ENCODE measurements around the gene CERK. TPM values are rescaled to one million over a fixed set of nuclear protein-coding genes. Genes with fewer than 3 reads are reported as not detected.

CERK gene
- total and polyA plus RNA-seq, 2 donors = 46.2 to 47.1 TPM

GRCh38 chr22:46721501-46722085 lies 16.5 kb downstream of the CERK start:
- no peak for DNase-seq (ENCODE audit: low read depth in 6 of 9, low spot score in 9 of 9)
- Histone ChIP-seq H3K27ac (ENCODE audit: low read depth in 1 of 2, low read length in 1 of 2) (no peak overlapping the region), H3K36me3 (ENCODE audit: control insufficient read depth in 2 of 2, insufficient read depth in 2 of 2, low read length in 1 of 2) (peaks cover 74 to 81% of the 10 kb centered on the region in 2 donors), H3K27me3 (ENCODE audit: control insufficient read depth in 2 of 2, insufficient read depth in 1 of 2, low read length in 1 of 2) (no peaks in the 10 kb centered on the region), H3K4me3 (ENCODE audit: low read length in 2 of 2) (no peak overlapping the region), H3K9me3 (ENCODE audit: control insufficient read depth in 2 of 2, insufficient read depth in 1 of 2, low read length in 1 of 2) (no peaks in the 10 kb centered on the region), H3K4me1 (ENCODE audit: control insufficient read depth in 2 of 2, insufficient read depth in 2 of 2, low read length in 2 of 2) (peaks cover 0 to 8% of the 10 kb centered on the region in 2 donors)
- 90% methylated on average over 16 of the region's 16 CpGs for WGBS

GRCh38 chr22:46719921-46720320 lies 18.1 kb downstream of the CERK start:
- WGBS = 97% methylated on average over 11 of the region's 11 CpGs
- no peak for DNase-seq (ENCODE audit: low read depth in 6 of 9, low spot score in 9 of 9)
- H3K36me3 ChIP-seq (ENCODE audit: control insufficient read depth in 2 of 2, insufficient read depth in 2 of 2, low read length in 1 of 2) = peaks cover 76 to 78% of the 10 kb centered on the region in 2 donors
- H3K4me1 ChIP-seq (ENCODE audit: control insufficient read depth in 2 of 2, insufficient read depth in 2 of 2, low read length in 2 of 2) = peaks cover 0 to 8% of the 10 kb centered on the region in 2 donors
- no peaks in the 10 kb centered on the region for H3K27me3 ChIP-seq (ENCODE audit: control insufficient read depth in 2 of 2, insufficient read depth in 1 of 2, low read length in 1 of 2)
- no peak overlapping the region for H3K27ac ChIP-seq (ENCODE audit: low read depth in 1 of 2, low read length in 1 of 2)
- no peaks in the 10 kb centered on the region for H3K9me3 ChIP-seq (ENCODE audit: control insufficient read depth in 2 of 2, insufficient read depth in 1 of 2, low read length in 1 of 2)
- H3K4me3 ChIP-seq (ENCODE audit: low read length in 2 of 2) = no peak overlapping the region

- no peaks in the 10 kb centered on the region for H3K9me3 ChIP-seq (ENCODE audit: control insufficient read depth in 2 of 2, insufficient read depth in 1 of 2, low read length in 1 of 2)
- DNase-seq (ENCODE audit: low read depth in 6 of 9, low spot score in 9 of 9) = no peak
- H3K27me3 ChIP-seq (ENCODE audit: control insufficient read depth in 2 of 2, insufficient read depth in 1 of 2, low read length in 1 of 2) = no peaks in the 10 kb centered on the region
- 95% methylated on average over 4 of the region's 4 CpGs for WGBS
- H3K27ac ChIP-seq (ENCODE audit: low read depth in 1 of 2, low read length in 1 of 2) = no peak overlapping the region
- H3K36me3 ChIP-seq (ENCODE audit: control insufficient read depth in 2 of 2, insufficient read depth in 2 of 2, low read length in 1 of 2) = peaks cover 77 to 82% of the 10 kb centered on the region in 2 donors
- no peak overlapping the region for H3K4me3 ChIP-seq (ENCODE audit: low read length in 2 of 2)
- no peaks in the 10 kb centered on the region for H3K4me1 ChIP-seq (ENCODE audit: control insufficient read depth in 2 of 2, insufficient read depth in 2 of 2, low read length in 2 of 2)
Observed at GRCh38 chr22:46714550-46714949, 23.5 kb downstream of the CERK start.

- Histone ChIP-seq H3K36me3 (ENCODE audit: control insufficient read depth in 2 of 2, insufficient read depth in 2 of 2, low read length in 1 of 2) (peaks cover 77 to 84% of the 10 kb centered on the region in 2 donors), H3K27me3 (ENCODE audit: control insufficient read depth in 2 of 2, insufficient read depth in 1 of 2, low read length in 1 of 2) (no peaks in the 10 kb centered on the region), H3K4me3 (ENCODE audit: low read length in 2 of 2) (no peak overlapping the region), H3K4me1 (ENCODE audit: control insufficient read depth in 2 of 2, insufficient read depth in 2 of 2, low read length in 2 of 2) (no peaks in the 10 kb centered on the region), H3K9me3 (ENCODE audit: control insufficient read depth in 2 of 2, insufficient read depth in 1 of 2, low read length in 1 of 2) (no peaks in the 10 kb centered on the region), H3K27ac (ENCODE audit: low read depth in 1 of 2, low read length in 1 of 2) (no peak overlapping the region)
- DNase-seq (ENCODE audit: low read depth in 6 of 9, low spot score in 9 of 9) = no peak
- 98% methylated on average over 8 of the region's 8 CpGs for WGBS
Observed at GRCh38 chr22:46712288-46712687, 25.8 kb downstream of the CERK start.

DNA sequence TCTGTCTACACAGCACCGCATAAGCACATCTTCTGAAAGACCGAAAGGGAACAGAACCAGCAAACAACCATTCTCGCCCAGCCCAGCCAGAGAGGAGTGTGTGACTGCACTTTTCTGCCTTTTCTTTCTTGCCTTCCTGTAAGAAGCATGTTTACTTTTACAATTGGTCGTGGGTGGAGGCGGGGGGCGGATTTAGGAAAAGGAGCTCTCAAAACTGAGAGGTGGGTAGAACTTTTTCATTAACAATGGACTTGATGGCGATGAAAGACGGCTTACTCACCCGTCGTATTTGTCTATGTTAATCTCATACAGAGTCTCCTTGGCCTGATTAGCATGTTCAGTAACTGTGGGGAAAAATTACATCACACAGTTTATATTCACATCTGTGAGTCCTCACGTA lies 27.2 kb downstream of the CERK start:
- 98% methylated on average over 11 of the region's 11 CpGs for WGBS
- Histone ChIP-seq H3K27me3 (ENCODE audit: control insufficient read depth in 2 of 2, insufficient read depth in 1 of 2, low read length in 1 of 2) (no peaks in the 10 kb centered on the region), H3K4me3 (ENCODE audit: low read length in 2 of 2) (no peak overlapping the region), H3K27ac (ENCODE audit: low read depth in 1 of 2, low read length in 1 of 2) (no peak overlapping the region), H3K9me3 (ENCODE audit: control insufficient read depth in 2 of 2, insufficient read depth in 1 of 2, low read length in 1 of 2) (no peaks in the 10 kb centered on the region), H3K36me3 (ENCODE audit: control insufficient read depth in 2 of 2, insufficient read depth in 2 of 2, low read length in 1 of 2) (peaks cover 77 to 85% of the 10 kb centered on the region in 2 donors), H3K4me1 (ENCODE audit: control insufficient read depth in 2 of 2, insufficient read depth in 2 of 2, low read length in 2 of 2) (no peaks in the 10 kb centered on the region)
- no peak for DNase-seq (ENCODE audit: low read depth in 6 of 9, low spot score in 9 of 9)

- 96% methylated on average over 17 of the region's 17 CpGs for WGBS
- Histone ChIP-seq H3K4me3 (ENCODE audit: low read length in 2 of 2) (no peak overlapping the region), H3K27me3 (ENCODE audit: control insufficient read depth in 2 of 2, insufficient read depth in 1 of 2, low read length in 1 of 2) (no peaks in the 10 kb centered on the region), H3K36me3 (ENCODE audit: control insufficient read depth in 2 of 2, insufficient read depth in 2 of 2, low read length in 1 of 2) (peaks cover 81 to 86% of the 10 kb centered on the region in 2 donors), H3K9me3 (ENCODE audit: control insufficient read depth in 2 of 2, insufficient read depth in 1 of 2, low read length in 1 of 2) (no peaks in the 10 kb centered on the region), H3K27ac (ENCODE audit: low read depth in 1 of 2, low read length in 1 of 2) (no peak overlapping the region), H3K4me1 (ENCODE audit: control insufficient read depth in 2 of 2, insufficient read depth in 2 of 2, low read length in 2 of 2) (no peaks in the 10 kb centered on the region)
- DNase-seq (ENCODE audit: low read depth in 6 of 9, low spot score in 9 of 9) = no peak
Observed at GRCh38 chr22:46708766-46709330, 29.2 kb downstream of the CERK start.

- H3K9me3 ChIP-seq (ENCODE audit: control insufficient read depth in 2 of 2, insufficient read depth in 1 of 2, low read length in 1 of 2) = no peaks in the 10 kb centered on the region
- no peak overlapping the region for H3K27ac ChIP-seq (ENCODE audit: low read depth in 1 of 2, low read length in 1 of 2)
- 97% methylated on average over 32 of the region's 32 CpGs for WGBS
- H3K36me3 ChIP-seq (ENCODE audit: control insufficient read depth in 2 of 2, insufficient read depth in 2 of 2, low read length in 1 of 2) = peaks cover 84 to 87% of the 10 kb centered on the region in 2 donors
- H3K4me1 ChIP-seq (ENCODE audit: control insufficient read depth in 2 of 2, insufficient read depth in 2 of 2, low read length in 2 of 2) = no peaks in the 10 kb centered on the region
- H3K4me3 ChIP-seq (ENCODE audit: low read length in 2 of 2) = no peak overlapping the region
- no peaks in the 10 kb centered on the region for H3K27me3 ChIP-seq (ENCODE audit: control insufficient read depth in 2 of 2, insufficient read depth in 1 of 2, low read length in 1 of 2)
- DNase-seq (ENCODE audit: low read depth in 6 of 9, low spot score in 9 of 9) = no peak
Observed at GRCh38 chr22:46707827-46708570, 30.1 kb downstream of the CERK start.

DNA sequence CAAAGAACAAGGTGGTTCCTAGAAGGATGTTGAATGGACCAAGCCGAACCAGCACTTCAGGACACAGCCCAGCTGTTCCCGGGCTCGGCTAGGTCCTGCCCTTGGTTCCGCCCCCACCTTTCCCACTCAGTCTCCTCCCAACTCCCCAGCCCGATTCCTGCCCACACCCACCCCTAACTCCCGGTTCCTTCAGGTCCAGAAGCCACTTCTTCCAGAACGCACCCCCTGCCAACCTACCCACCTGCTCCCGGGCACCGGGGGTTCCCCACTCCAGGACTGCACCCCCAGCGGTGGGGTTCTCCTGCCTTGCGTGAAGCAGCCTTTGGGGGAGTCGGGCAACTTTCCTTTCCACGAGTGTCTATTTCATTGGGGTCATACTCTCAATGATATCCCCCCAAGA lies 30.7 kb downstream of the CERK start:
- H3K9me3 ChIP-seq (ENCODE audit: control insufficient read depth in 2 of 2, insufficient read depth in 1 of 2, low read length in 1 of 2) = no peaks in the 10 kb centered on the region
- no peaks in the 10 kb centered on the region for H3K4me1 ChIP-seq (ENCODE audit: control insufficient read depth in 2 of 2, insufficient read depth in 2 of 2, low read length in 2 of 2)
- H3K4me3 ChIP-seq (ENCODE audit: low read length in 2 of 2) = no peak overlapping the region
- no peak for DNase-seq (ENCODE audit: low read depth in 6 of 9, low spot score in 9 of 9)
- no peak overlapping the region for H3K27ac ChIP-seq (ENCODE audit: low read depth in 1 of 2, low read length in 1 of 2)
- peaks cover 86 to 88% of the 10 kb centered on the region in 2 donors for H3K36me3 ChIP-seq (ENCODE audit: control insufficient read depth in 2 of 2, insufficient read depth in 2 of 2, low read length in 1 of 2)
- no peaks in the 10 kb centered on the region for H3K27me3 ChIP-seq (ENCODE audit: control insufficient read depth in 2 of 2, insufficient read depth in 1 of 2, low read length in 1 of 2)
- 93% methylated on average over 13 of the region's 13 CpGs for WGBS

GRCh38 chr22:46706060-46706459 lies 32.0 kb downstream of the CERK start:
- Histone ChIP-seq H3K4me1 (ENCODE audit: control insufficient read depth in 2 of 2, insufficient read depth in 2 of 2, low read length in 2 of 2) (no peaks in the 10 kb centered on the region), H3K27me3 (ENCODE audit: control insufficient read depth in 2 of 2, insufficient read depth in 1 of 2, low read length in 1 of 2) (no peaks in the 10 kb centered on the region), H3K27ac (ENCODE audit: low read depth in 1 of 2, low read length in 1 of 2) (no peak overlapping the region), H3K9me3 (ENCODE audit: control insufficient read depth in 2 of 2, insufficient read depth in 1 of 2, low read length in 1 of 2) (no peaks in the 10 kb centered on the region), H3K4me3 (ENCODE audit: low read length in 2 of 2) (no peak overlapping the region), H3K36me3 (ENCODE audit: control insufficient read depth in 2 of 2, insufficient read depth in 2 of 2, low read length in 1 of 2) (peaks cover 83 to 86% of the 10 kb centered on the region in 2 donors)
- no peak for DNase-seq (ENCODE audit: low read depth in 6 of 9, low spot score in 9 of 9)
- 99% methylated on average over 12 of the region's 12 CpGs for WGBS

Measured in thymus (tissue), 11 donors.